ENCODE results near the gene LINGO1.

LINGO1 gene

GRCh38 chr15:77630956-77631744 lies 1.6 kb downstream of the LINGO1 start:
- DNase-seq, result no peak

- peak; percentile 34 for DNase-seq
These were observed 2.7 kb downstream of the LINGO1 start for GRCh38 chr15:77630056-77630455.

GRCh38 chr15:77629070-77630030 lies 3.4 kb downstream of the LINGO1 start:
- no peak for DNase-seq

GRCh38 chr15:77628010-77628409 lies 4.7 kb downstream of the LINGO1 start:
- no peak for DNase-seq

GRCh38 chr15:77627581-77627980 lies 5.1 kb downstream of the LINGO1 start:
- no peak for DNase-seq

GRCh38 chr15:77627067-77627466 lies 5.6 kb downstream of the LINGO1 start:
- DNase-seq, result no peak

- no peak for DNase-seq
These were observed 6.7 kb downstream of the LINGO1 start for GRCh38 chr15:77626002-77626401.

- DNase-seq, result no peak
These were observed 7.3 kb downstream of the LINGO1 start for GRCh38 chr15:77625376-77625775.

GRCh38 chr15:77624868-77625267 lies 7.8 kb downstream of the LINGO1 start:
- no peak for DNase-seq

GRCh38 chr15:77623755-77624524 lies 8.8 kb downstream of the LINGO1 start:
- DNase-seq, result no peak

GRCh38 chr15:77622934-77623754 lies 9.6 kb downstream of the LINGO1 start:
- no peak for DNase-seq

- no peak for DNase-seq
These were observed 10.3 kb downstream of the LINGO1 start for GRCh38 chr15:77622209-77622933.

- DNase-seq, result no peak
These were observed 10.9 kb downstream of the LINGO1 start for GRCh38 chr15:77621847-77622208.

- no peak for DNase-seq
These were observed 11.6 kb downstream of the LINGO1 start for GRCh38 chr15:77620960-77621647.

- no peak for DNase-seq
These were observed 12.4 kb downstream of the LINGO1 start for GRCh38 chr15:77620297-77620696.

- DNase-seq, result no peak
These were observed 12.8 kb downstream of the LINGO1 start for GRCh38 chr15:77619883-77620282.

- DNase-seq, result peak; percentile 61
These were observed 15.1 kb downstream of the LINGO1 start for GRCh38 chr15:77617476-77618230.

- DNase-seq, result no peak
These were observed 16.6 kb downstream of the LINGO1 start for GRCh38 chr15:77616072-77616471.

GRCh38 chr15:77615472-77615871 lies 17.2 kb downstream of the LINGO1 start:
- no peak for DNase-seq

- DNase-seq, result no peak
These were observed 18.4 kb downstream of the LINGO1 start for GRCh38 chr15:77614251-77614806.

All from hematopoietic multipotent progenitor cell treated with erythropoietin and hydrocortisone succinate and interleukin-3 and kit ligand, for 4 days (in vitro differentiated cells).